Karpas-422 (cell line): ENCODE measurements around the gene TSKU. TPM values are rescaled to one million over a fixed set of nuclear protein-coding genes. Genes with fewer than 3 reads are reported as not detected.
"Not testable (repeated sequence)": the region's sequence is repeated elsewhere in the genome, so short reads cannot be mapped to it uniquely, and the experiment has no call there.

Source experiments
- DNase-seq: peaks from one replicate; pipeline ENCODE4 v3.0.0-alpha.2; 2015
- H2AFZ ChIP-seq: fragments of 200-600 bp; sonication (generic); 2 replicates; pipeline ENCODE4 v1.6.1; 2014; ENCODE audit warnings: antibody characterized with exemption, low read length, mixed read lengths
- H3K27ac ChIP-seq: fragments of 200-600 bp; sonication (generic); 2 replicates; pipeline ENCODE4 v1.5.1; 2014; ENCODE audit warnings: mild to moderate bottlenecking, low read length, moderate library complexity
- H3K27me3 ChIP-seq: fragments of 200-600 bp; sonication (generic); 2 replicates; pipeline ENCODE4 v1.6.1; 2014; ENCODE audit warnings: low read length, mixed read lengths
- H3K36me3 ChIP-seq: fragments of 200-600 bp; sonication (generic); 2 replicates; pipeline ENCODE4 v1.6.1; 2014; ENCODE audit warnings: low read length, mixed read lengths; ENCODE audit not compliant: insufficient read depth
- H3K4me1 ChIP-seq: fragments of 200-600 bp; sonication (generic); 2 replicates; pipeline ENCODE4 v1.6.1; 2014; ENCODE audit warnings: mild to moderate bottlenecking, low read length, mixed read lengths
- H3K4me2 ChIP-seq: fragments of 200-600 bp; sonication (generic); 2 replicates; pipeline ENCODE4 v1.6.1; 2014; ENCODE audit warnings: low read length, low read depth, mild to moderate bottlenecking; ENCODE audit not compliant: poor library complexity, severe bottlenecking
- H3K4me3 ChIP-seq: fragments of 200-600 bp; sonication (generic); 2 replicates; pipeline ENCODE4 v1.5.1; 2014; ENCODE audit warnings: mild to moderate bottlenecking, antibody characterized with exemption, low read length, mixed read lengths
- H3K79me2 ChIP-seq: fragments of 200-600 bp; sonication (generic); 2 replicates; pipeline ENCODE4 v1.6.1; 2014; ENCODE audit warnings: mild to moderate bottlenecking, low read length, mixed read lengths
- H3K9ac ChIP-seq: fragments of 200-600 bp; sonication (generic); 2 replicates; pipeline ENCODE4 v1.6.0; 2014; ENCODE audit warnings: low read length
- H3K9me2 ChIP-seq: fragments of 200-600 bp; sonication (generic), shearing (Covaris generic); replicated peaks from 2 replicates; pipeline ENCODE4 v1.6.0; 2014; ENCODE audit warnings: mild to moderate bottlenecking, low read length, moderate library complexity; ENCODE audit not compliant: insufficient read depth
- H3K9me3 ChIP-seq: fragments of 300-700, 200-600 bp; sonication (generic); 2 replicates; pipeline ENCODE4 v1.6.1; 2014; ENCODE audit warnings: low read length, mixed read lengths
- H4K20me1 ChIP-seq: fragments of 200-600 bp; sonication (generic); 2 replicates; pipeline ENCODE4 v1.6.1; 2014; ENCODE audit warnings: mild to moderate bottlenecking, antibody characterized with exemption, low read length, low read depth; ENCODE audit not compliant: insufficient read depth
- total RNA-seq: library from RNA; depleted of rRNA; stranded (reverse); fragments of >200 nt; shearing (Covaris generic); gene quantifications from 2 replicates; pipeline ENCODE4 v1.2.3, GENCODE V29; 2014; ENCODE audit warnings: low replicate concordance

Gene TSKU
- total RNA-seq, 1 experiment from 2014 or later, result not detected

GRCh38 chr11:76823481-76824028, 40.4 kb downstream of the TSKU start:
- H3K9ac ChIP-seq, result no peak overlapping the region
- no peaks in the 10 kb centered on the region for H4K20me1 ChIP-seq
- no peak overlapping the region for H3K4me2 ChIP-seq
- no peak overlapping the region for H3K27ac ChIP-seq
- H3K9me2 ChIP-seq, result no peaks in the 10 kb centered on the region
- H3K27me3 ChIP-seq, result no peaks in the 10 kb centered on the region
- H3K4me1 ChIP-seq, result peaks cover 8% of the 10 kb centered on the region
- no peaks in the 10 kb centered on the region for H3K36me3 ChIP-seq
- no peak overlapping the region for H2AFZ ChIP-seq
- no peaks in the 10 kb centered on the region for H3K9me3 ChIP-seq
- H3K79me2 ChIP-seq, result no peaks in the 10 kb centered on the region
- DNase-seq, result no peak
- no peak overlapping the region for H3K4me3 ChIP-seq

- H2AFZ ChIP-seq, result no peak overlapping the region
- DNase-seq, result no peak
- no peak overlapping the region for H3K27ac ChIP-seq
- peaks cover 8% of the 10 kb centered on the region for H3K4me1 ChIP-seq
- no peak overlapping the region for H3K4me2 ChIP-seq
- H3K9me3 ChIP-seq, result no peaks in the 10 kb centered on the region
- no peaks in the 10 kb centered on the region for H3K9me2 ChIP-seq
- no peaks in the 10 kb centered on the region for H3K79me2 ChIP-seq
- no peak overlapping the region for H3K9ac ChIP-seq
- no peaks in the 10 kb centered on the region for H3K27me3 ChIP-seq
- no peaks in the 10 kb centered on the region for H3K36me3 ChIP-seq
- H3K4me3 ChIP-seq, result no peak overlapping the region
- H4K20me1 ChIP-seq, result no peaks in the 10 kb centered on the region
Observed at GRCh38 chr11:76824083-76824939, 41.2 kb downstream of the TSKU start.

DNA sequence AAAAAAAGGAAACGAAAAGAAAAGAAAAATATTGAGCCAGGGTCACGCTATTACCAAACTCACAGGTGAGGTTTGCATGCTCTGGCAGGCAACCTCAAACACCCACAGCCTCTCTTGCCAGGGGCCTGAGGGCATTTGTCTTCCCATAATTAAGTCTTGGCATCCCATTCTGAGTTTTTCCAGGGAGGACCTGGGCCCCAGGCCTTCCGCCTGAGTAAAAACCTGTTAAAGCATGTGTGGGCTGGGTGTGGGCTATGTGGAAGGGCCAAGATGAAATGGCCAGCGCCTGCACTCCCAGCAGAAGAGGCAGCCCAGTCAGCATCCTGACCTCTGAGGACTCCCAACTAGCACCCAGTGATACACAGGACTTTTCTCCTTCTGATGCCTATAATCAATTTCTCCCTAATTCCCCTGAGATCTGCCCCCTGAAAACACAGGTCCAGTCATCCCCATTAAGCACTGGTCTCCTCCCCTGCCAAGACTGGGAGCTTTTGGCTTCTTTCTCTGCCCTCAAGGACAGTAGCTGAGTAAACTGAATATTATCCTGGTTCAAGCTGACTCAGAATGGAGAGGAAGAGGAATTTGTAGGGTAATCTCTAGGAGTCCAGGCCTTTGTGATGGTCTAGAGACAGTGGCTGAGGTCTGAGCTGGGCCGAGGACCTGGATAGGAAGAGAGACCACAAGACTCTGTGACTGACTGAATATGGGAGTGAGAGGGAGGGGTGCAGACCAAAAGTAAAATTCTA, 42.0 kb downstream of the TSKU start:
- Histone ChIP-seq H3K4me3 (no peak overlapping the region), H4K20me1 (no peaks in the 10 kb centered on the region), H3K36me3 (no peaks in the 10 kb centered on the region), H3K9me3 (no peaks in the 10 kb centered on the region), H3K27ac (no peak overlapping the region), H2AFZ (no peak overlapping the region), H3K9ac (no peak overlapping the region), H3K4me2 (no peak overlapping the region), H3K4me1 (peaks cover 8% of the 10 kb centered on the region), H3K27me3 (no peaks in the 10 kb centered on the region), H3K9me2 (no peaks in the 10 kb centered on the region), H3K79me2 (no peaks in the 10 kb centered on the region)
- no peak for DNase-seq

DNA sequence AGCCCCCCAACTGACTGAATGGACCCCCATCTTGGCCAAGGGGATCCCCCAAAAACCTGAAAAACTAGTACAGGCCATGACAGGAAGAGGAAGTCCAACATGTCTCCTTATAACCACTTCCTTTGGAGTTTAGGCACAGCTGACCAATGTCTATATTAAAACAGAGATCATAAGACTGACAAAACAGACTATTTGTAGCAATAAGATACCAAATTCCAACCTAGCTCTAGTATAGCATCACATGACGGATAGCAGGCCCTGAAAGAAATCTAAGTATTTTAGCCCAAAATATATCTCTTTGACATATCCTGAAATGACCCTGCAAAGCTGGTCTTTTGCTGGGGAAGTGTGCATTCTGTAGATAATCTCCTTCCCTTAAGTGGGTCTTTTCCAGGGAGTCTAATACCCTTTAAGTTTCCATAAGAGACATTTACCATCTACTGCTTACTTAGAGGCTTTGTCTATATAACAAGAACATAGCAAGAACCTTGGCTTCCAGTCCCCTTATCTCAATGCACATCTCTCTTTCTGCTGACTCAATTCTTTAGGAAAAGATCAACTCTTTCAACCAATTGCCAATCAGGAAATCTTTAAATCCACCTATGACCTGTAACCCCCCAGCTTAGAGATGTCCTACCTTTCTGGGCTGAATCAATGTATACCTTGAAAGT, 42.7 kb downstream of the TSKU start:
- H3K27ac ChIP-seq, result no peak overlapping the region
- H3K9me2 ChIP-seq, result no peaks in the 10 kb centered on the region
- no peaks in the 10 kb centered on the region for H3K9me3 ChIP-seq
- DNase-seq, result no peak
- no peaks in the 10 kb centered on the region for H4K20me1 ChIP-seq
- H3K9ac ChIP-seq, result no peak overlapping the region
- no peak overlapping the region for H2AFZ ChIP-seq
- H3K79me2 ChIP-seq, result no peaks in the 10 kb centered on the region
- no peaks in the 10 kb centered on the region for H3K36me3 ChIP-seq
- H3K4me1 ChIP-seq, result peaks cover 8% of the 10 kb centered on the region
- no peak overlapping the region for H3K4me3 ChIP-seq
- H3K4me2 ChIP-seq, result no peak overlapping the region
- no peaks in the 10 kb centered on the region for H3K27me3 ChIP-seq

DNA sequence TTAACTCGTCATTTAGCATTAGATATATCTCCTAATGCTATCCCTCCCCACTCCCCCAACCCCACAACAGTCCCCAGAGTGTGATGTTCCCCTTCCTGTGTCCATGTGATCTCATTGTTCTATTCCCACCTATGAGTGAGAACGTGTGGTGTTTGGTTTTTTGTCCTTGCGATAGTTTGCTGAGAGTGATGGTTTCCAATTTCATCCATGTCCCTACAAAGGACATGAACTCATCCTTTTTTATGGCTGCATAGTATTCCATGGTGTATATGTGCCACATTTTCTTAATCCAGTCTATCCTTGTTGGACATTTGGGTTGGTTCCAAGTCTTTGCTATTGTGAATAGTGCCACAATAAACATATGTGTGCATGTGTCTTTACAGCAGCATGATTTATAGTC, 43.4 kb downstream of the TSKU start:
- H3K4me1 ChIP-seq, H3K79me2 ChIP-seq, H2AFZ ChIP-seq, H3K4me3 ChIP-seq, H3K9me2 ChIP-seq, DNase-seq, H3K27me3 ChIP-seq, H3K27ac ChIP-seq, H3K9ac ChIP-seq, H3K36me3 ChIP-seq, H3K4me2 ChIP-seq, H3K9me3 ChIP-seq, H4K20me1 ChIP-seq: not testable (repeated sequence)

DNA sequence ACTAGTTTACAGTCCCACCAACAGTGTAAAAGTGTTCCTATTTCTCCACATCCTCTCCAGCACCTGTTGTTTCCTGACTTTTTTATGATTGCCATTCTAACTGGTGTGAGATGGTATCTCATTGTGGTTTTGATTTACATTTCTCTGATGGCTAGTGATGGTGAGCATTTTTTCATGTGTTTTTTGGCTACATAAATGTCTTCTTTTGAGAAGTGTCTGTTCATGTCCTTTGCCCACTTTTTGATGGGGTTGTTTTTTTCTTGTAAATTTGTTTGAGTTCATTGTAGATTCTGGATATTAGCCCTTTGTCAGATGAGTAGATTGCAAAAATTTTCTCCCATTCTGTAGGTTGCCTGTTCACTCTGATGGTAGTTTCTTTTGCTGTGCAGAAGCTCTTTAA, 43.8 kb downstream of the TSKU start:
- not testable (repeated sequence) for H3K4me3 ChIP-seq, H2AFZ ChIP-seq, H3K27me3 ChIP-seq, H3K4me1 ChIP-seq, H3K79me2 ChIP-seq, H3K9ac ChIP-seq, H4K20me1 ChIP-seq, H3K27ac ChIP-seq, H3K9me3 ChIP-seq, H3K4me2 ChIP-seq, H3K9me2 ChIP-seq, DNase-seq, H3K36me3 ChIP-seq

DNA sequence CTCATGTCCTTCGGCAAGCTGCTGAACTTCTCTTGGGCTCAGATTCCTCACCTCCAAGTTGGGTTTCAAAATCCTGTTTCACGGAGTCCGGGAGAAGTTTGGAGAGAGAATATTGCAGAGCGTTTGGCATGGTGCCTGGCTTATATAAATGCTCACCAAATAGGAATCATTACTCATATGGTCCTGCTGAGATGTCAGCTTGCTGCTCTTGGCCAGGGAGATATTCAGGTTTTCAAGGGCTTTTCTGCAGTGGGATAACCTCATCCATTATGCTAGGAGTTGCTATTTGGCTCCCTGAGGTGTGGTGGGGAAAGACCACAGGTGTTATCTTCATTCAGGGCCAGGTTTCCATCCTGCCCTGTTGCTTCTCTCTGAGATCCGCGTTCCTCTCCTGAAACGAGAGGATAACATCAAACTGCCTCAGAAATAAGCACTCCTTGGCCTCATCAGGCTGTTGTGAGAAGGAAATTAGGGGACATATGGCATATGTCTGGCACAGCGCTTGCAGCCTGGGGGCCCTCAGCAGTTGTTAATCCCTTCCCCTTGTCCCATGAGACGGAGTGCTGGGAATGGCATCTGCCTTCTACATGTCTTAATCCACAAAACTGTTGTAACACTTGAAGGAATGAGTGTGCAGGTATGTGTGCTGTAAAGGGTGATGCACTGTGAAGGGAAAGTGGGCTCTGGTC, 47.6 kb downstream of the TSKU start:
- Histone ChIP-seq H3K9ac (no peak overlapping the region), H3K4me2 (no peak overlapping the region), H3K4me3 (no peak overlapping the region), H3K4me1 (no peaks in the 10 kb centered on the region), H3K36me3 (no peaks in the 10 kb centered on the region), H3K27me3 (no peaks in the 10 kb centered on the region), H3K9me2 (no peaks in the 10 kb centered on the region), H3K9me3 (no peaks in the 10 kb centered on the region), H2AFZ (no peak overlapping the region), H4K20me1 (no peaks in the 10 kb centered on the region), H3K79me2 (no peaks in the 10 kb centered on the region), H3K27ac (no peak overlapping the region)
- no peak for DNase-seq
